ENCODE data around the gene PAXX. TPM values are rescaled to one million over a fixed set of nuclear protein-coding genes. Genes with fewer than 3 reads are reported as not detected.

PAXX gene
- total RNA-seq, 2 donors from 2014 or later: 29.9 to 81.0 TPM

DNA sequence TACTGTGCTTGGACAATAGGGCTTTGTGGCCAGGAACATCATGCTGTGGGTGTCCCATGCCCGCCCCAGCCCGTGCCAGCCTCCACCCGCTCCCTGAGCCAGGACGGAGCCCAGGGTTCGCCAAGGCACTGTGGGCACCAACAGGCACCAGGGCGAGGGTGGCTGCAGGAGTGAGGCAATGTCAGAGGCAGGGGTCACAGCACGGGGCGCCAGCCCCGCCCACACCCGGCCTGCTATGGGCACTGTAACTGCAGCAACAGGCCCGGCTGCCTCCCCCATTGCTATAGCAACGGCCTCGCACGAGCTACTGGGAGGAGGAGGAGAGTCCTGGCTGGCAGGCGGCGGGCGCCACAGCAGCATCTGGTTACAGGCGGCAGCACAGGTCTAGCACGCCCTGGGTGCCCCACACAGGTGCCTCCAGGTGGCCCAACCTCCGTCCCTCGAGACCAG, 33.3 kb downstream of the PAXX start:
- no peak overlapping the region for H3K4me3 ChIP-seq

DNA sequence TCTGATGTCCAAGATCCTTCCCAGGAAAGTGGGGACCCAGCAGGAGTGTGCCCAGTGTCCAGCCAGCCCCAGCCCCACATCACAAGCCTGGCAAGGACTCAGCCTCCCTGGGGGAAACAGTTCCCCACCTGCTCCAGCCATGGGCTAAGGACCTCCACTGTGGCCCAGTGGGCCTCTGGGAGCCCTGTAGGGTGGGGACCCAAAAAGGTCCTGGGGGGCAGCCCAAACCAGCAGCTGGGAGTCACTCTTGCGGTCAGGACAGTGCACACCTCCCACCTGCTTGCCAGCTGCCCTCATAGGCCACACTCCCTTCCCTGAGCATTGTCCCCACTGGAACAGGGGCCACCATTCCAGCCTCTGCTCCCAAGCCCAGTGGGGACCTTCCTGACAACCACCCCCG, 34.2 kb downstream of the PAXX start:
- no peaks in the 10 kb centered on the region for H3K9me3 ChIP-seq
- H3K9ac ChIP-seq (ENCODE audit: low read depth in 2 of 2, low read length in 2 of 2): peak overlapping the region in 1 of 2 donors; percentile 5
- no peak overlapping the region for H3K4me3 ChIP-seq
- intact Hi-C loops (cut with DNase I): no loop called here
- DNase-seq: no peak
- peaks cover 34% of the 10 kb centered on the region for H3K4me1 ChIP-seq
- H3K27ac ChIP-seq: no peak overlapping the region
- TF ChIP-seq, protein P1, sequence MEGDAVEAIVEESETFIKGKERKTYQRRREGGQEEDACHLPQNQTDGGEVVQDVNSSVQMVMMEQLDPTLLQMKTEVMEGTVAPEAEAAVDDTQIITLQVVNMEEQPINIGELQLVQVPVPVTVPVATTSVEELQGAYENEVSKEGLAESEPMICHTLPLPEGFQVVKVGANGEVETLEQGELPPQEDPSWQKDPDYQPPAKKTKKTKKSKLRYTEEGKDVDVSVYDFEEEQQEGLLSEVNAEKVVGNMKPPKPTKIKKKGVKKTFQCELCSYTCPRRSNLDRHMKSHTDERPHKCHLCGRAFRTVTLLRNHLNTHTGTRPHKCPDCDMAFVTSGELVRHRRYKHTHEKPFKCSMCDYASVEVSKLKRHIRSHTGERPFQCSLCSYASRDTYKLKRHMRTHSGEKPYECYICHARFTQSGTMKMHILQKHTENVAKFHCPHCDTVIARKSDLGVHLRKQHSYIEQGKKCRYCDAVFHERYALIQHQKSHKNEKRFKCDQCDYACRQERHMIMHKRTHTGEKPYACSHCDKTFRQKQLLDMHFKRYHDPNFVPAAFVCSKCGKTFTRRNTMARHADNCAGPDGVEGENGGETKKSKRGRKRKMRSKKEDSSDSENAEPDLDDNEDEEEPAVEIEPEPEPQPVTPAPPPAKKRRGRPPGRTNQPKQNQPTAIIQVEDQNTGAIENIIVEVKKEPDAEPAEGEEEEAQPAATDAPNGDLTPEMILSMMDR (IDR thresholded peaks at IDR 0.05): no peak
- H3K27me3 ChIP-seq: no peaks in the 10 kb centered on the region
- no peaks in the 10 kb centered on the region for H3K36me3 ChIP-seq

More for the DNA sequence above, 33.3 kb downstream of the PAXX start:
- TF ChIP-seq, protein P1 (IDR thresholded peaks at IDR 0.05): no peak
- intact Hi-C loops (cut with DNase I): no loop called here
- Histone ChIP-seq H3K9me3 (no peaks in the 10 kb centered on the region), H3K4me1 (peaks cover 30% of the 10 kb centered on the region), H3K27me3 (no peaks in the 10 kb centered on the region), H3K36me3 (no peaks in the 10 kb centered on the region), H3K27ac (no peak overlapping the region), H3K9ac (ENCODE audit: low read depth in 2 of 2, low read length in 2 of 2) (peak overlapping the region in 1 of 2 donors; percentile 26)
- peak; percentile 59 for DNase-seq

DNA sequence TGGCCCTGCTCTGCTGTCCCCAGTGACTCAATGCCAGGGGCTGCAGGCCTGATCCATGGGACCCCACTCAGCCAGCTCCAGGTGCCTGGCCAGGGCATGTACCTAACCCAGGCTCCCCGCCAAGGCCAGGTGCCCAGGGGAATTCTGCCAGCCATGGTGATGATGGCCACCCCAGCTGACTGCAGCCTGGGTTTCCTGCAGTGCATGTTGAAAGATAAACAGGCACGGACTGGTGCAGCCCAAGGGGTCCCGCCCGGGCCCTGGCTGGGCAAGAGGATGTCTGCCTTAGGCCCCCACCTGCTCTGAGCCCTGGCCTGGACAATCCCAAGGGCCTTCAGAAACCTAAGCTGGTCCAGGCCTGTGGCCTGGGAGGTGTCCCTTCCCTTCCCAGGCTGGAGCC, 34.6 kb downstream of the PAXX start:
- TF ChIP-seq, protein P1 (IDR thresholded peaks at IDR 0.05): no peak
- peaks cover 32% of the 10 kb centered on the region for H3K4me1 ChIP-seq

DNA sequence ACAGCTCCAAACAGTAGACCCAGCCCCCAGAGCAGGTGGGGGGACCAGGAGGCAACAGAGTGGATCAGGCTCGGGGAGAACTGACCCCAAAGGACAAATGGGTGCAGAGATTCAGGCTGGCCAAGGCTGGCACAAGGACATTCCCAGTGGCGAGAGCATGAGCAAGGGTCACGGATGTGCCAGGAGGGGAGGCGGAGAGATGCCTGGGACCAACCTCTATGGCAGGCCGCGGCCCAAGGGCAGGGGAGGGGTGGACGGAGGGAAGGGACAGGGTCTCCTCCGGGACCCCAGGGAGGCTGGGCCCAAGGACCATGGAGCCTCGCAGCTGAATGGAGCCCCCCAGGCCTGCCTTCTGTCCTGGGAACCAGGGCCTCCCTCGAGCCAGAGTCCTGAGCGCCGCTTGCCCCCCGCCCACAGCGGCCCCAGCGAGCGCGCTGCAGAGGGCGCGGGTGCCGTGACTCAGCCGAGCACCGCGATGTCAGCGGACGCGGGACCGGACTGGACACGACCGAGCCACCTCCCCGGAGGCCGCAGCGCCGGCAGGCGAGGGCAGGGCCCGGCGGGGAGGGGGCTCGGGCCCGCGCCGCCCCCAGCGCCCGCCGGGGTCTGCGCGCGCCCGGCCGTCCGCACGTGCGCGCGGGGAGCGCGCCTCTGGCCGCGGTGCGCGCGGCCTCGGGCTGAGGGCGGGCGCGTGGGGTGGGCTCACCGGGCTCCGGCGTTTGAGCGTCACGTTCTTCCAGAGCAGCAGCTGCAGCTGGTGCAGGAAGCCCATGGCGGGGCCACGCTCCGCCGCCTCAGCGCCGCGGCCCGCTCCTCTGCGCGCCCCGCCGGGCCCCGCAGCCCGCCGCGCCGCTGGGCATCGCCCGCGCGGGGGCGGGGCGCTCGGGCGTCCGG, 35.4 kb downstream of the PAXX start, which contains the start of gene ABCA2:
Gene ABCA2 (minus strand): TSS at position 869 of the 894 bp plus-strand sequence. CDS start 97 bp downstream, at position 772.
- Histone ChIP-seq H3K27ac (peak within 1 kb of the TSS; percentile 46), H3K27me3 (no peaks in the 10 kb centered on the region), H3K4me1 (peaks cover 29% of the 10 kb centered on the region), H3K36me3 (no peaks in the 10 kb centered on the region), H3K4me3 (peak within 1 kb of the TSS; percentile 52), H3K9me3 (no peaks in the 10 kb centered on the region), H3K9ac (ENCODE audit: low read depth in 2 of 2, low read length in 2 of 2) (peak within 1 kb of the TSS; percentile 71 to 78)
- TF ChIP-seq, protein P1 (IDR thresholded peaks at IDR 0.05): no peak
- DNase-seq: no peak
- intact Hi-C loops (cut with DNase I): loop anchor here (2.0 kb wide), 1 partner anchor 83 kb away; the partner anchor contains the start of genes C8G and FBXW5

More for the DNA sequence above, 34.6 kb downstream of the PAXX start:
- intact Hi-C loops (cut with DNase I): no loop called here
- no peaks in the 10 kb centered on the region for H3K36me3 ChIP-seq
- peak overlapping the region; percentile 19 to 66 for H3K9ac ChIP-seq (ENCODE audit: low read depth in 2 of 2, low read length in 2 of 2)
- no peaks in the 10 kb centered on the region for H3K27me3 ChIP-seq
- H3K9me3 ChIP-seq: no peaks in the 10 kb centered on the region
- H3K27ac ChIP-seq: no peak overlapping the region
- peak overlapping the region; percentile 43 for H3K4me3 ChIP-seq
- no peak for DNase-seq

DNA sequence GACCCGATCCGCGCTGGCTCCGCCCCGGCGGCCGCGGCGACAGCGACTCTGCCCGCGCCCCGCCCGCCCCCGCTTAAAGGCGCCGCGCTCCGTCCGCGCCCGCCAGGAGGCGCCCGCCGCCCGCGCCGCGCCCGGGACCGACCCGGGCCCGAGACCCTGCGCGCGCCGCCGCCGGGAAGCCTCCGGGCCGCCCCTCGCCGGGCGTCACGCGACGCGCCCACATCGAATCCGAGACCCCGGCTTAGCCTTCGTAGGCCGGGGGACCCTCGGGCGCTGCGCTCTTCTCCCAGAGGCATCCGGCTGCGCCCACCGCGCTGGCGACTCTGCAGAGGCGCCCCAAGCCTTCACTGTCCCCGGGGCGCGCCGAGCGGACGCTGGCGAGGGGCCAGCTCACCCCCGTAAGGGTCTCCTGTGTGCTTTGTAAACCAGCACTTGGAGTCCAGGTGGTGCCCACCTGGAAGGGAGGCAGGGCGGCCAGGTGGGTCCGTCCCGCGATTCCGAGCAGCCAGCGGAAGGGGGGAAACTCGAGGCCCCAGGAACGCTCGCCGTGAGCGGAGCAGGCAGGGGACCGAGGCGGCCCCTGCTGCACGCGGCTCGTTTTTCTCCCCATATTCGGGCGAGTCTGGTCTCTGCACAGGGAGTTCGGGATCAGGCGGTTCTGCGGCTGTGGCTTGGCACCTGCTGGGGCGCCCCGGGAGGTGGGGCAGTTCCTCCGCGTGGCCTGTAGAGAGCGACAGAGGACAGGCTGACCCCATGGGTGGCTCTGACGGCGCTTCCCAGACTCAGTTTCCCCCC, 36.2 kb downstream of the PAXX start:
- H3K4me1 ChIP-seq: peaks cover 24% of the 10 kb centered on the region
- TF ChIP-seq, protein P1 (IDR thresholded peaks at IDR 0.05): peak; percentile 25
- H3K36me3 ChIP-seq: no peaks in the 10 kb centered on the region
- intact Hi-C loops (cut with DNase I): loop anchor here (2.0 kb wide), 1 partner anchor 84 kb away; the partner anchor contains the start of genes C8G and FBXW5
- no peaks in the 10 kb centered on the region for H3K27me3 ChIP-seq
- peak overlapping the region; percentile 46 for H3K27ac ChIP-seq
- DNase-seq: peak; percentile 83
- peak overlapping the region; percentile 71 to 78 for H3K9ac ChIP-seq (ENCODE audit: low read depth in 2 of 2, low read length in 2 of 2)
- H3K4me3 ChIP-seq: peak overlapping the region; percentile 52
- H3K9me3 ChIP-seq: no peaks in the 10 kb centered on the region

All from colonic mucosa (tissue), 4 donors.